OCI-LY3 (cell line): Measurements from ENCODE around the gene CEP78.
A peak's percentile ranks its signal among the peaks of the same experiment; 100 is the strongest.

Experiments used
- H2AFZ ChIP-seq: fragments of 200-600, 300-600 bp; shearing (Covaris generic); 2 replicates; pipeline ENCODE4 v1.6.0; 2014; ENCODE audit warnings: antibody characterized with exemption, low read depth, low read length
- H3K27ac ChIP-seq: fragments of 200-600, 300-600 bp; sonication (generic); 2 replicates; pipeline ENCODE4 v1.5.1; 2014; ENCODE audit warnings: mild to moderate bottlenecking, low read length, moderate library complexity, mixed read lengths
- H3K27me3 ChIP-seq: fragments of 200-600, 300-600 bp; sonication (generic); 2 replicates; pipeline ENCODE4 v1.6.1; 2014; ENCODE audit warnings: low read depth, low read length, mixed read lengths
- H3K36me3 ChIP-seq: fragments of 200-600, 300-600 bp; sonication (generic); replicated peaks from 2 replicates; pipeline ENCODE3; 2014; ENCODE audit warnings: low read depth, low read length, mixed read lengths
- H3K4me1 ChIP-seq: fragments of 300-600, 200-600 bp; sonication (generic); 2 replicates; pipeline ENCODE4 v1.6.1; 2014; ENCODE audit warnings: low read length, mixed read lengths
- H3K4me2 ChIP-seq: fragments of 200-600, 300-600 bp; sonication (generic); 2 replicates; pipeline ENCODE4 v1.6.1; 2014; ENCODE audit warnings: low read length, mixed read lengths
- H3K4me3 ChIP-seq: fragments of 300-600, 200-600 bp; sonication (generic); 2 replicates; pipeline ENCODE4 v1.5.1; 2014; ENCODE audit warnings: antibody characterized with exemption, mild to moderate bottlenecking, low read length, moderate library complexity
- H3K79me2 ChIP-seq: fragments of 300-600, 200-600 bp; shearing (Covaris generic); 2 replicates; pipeline ENCODE4 v1.6.1; 2014; ENCODE audit warnings: mild to moderate bottlenecking, low read length, mixed read lengths
- H3K9ac ChIP-seq: fragments of 300-600, 200-600 bp; shearing (Covaris generic); 2 replicates; pipeline ENCODE4 v1.6.0; 2014; ENCODE audit warnings: mild to moderate bottlenecking, low read length, moderate library complexity
- H3K9me3 ChIP-seq: fragments of 200-600, 300-600 bp; shearing (Covaris generic); 2 replicates; pipeline ENCODE4 v1.6.1; 2014; ENCODE audit warnings: low read length, mixed read lengths; ENCODE audit not compliant: insufficient read depth
- H4K20me1 ChIP-seq: fragments of 200-600, 300-600 bp; sonication (generic); 2 replicates; pipeline ENCODE4 v1.6.1; 2016; ENCODE audit warnings: low read length, mixed read lengths; ENCODE audit not compliant: insufficient read depth
- CTCF ChIP-seq: fragments of 200-600, 300-600 bp; sonication (generic); IDR thresholded peaks from 2 replicates; pipeline ENCODE4 v1.5.1; 2014; ENCODE audit warnings: antibody characterized with exemption, low read length, low read depth
- EZH2phosphoT487 ChIP-seq: fragments of 200-600 bp; shearing (Covaris generic); IDR thresholded peaks from 2 replicates; pipeline ENCODE4 v1.6.1; 2018; ENCODE audit warnings: antibody characterized with exemption, mixed run types, low read depth

Gene CEP78

DNA sequence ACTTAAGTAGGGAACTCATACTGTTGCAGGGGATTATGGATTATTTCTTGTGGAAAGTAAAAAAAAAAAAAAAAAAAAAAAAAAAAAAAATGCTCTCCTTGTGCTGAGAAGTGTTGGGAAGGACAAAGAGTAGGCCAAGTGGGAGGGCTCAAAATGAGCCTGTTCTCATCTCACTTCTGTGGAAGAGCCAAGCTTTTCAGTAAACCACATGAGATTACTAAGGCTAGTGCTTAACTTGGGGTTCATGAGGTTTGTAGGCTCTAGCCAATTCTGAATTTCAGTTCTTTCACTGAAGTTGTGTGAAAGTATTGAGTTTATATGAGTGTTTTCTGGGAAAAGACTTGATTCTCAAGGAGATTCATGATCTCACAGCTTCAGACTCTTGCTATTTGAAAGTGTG is 23.0 kb upstream of the CEP78 start:
- no peak for TF ChIP-seq EZH2phosphoT487
- no peak for TF ChIP-seq CTCF
- Histone ChIP-seq H3K27ac (no peak overlapping the region), H3K9ac (no peak overlapping the region), H3K4me1 (peaks cover 29% of the 10 kb centered on the region), H2AFZ (no peak overlapping the region), H3K79me2 (no peaks in the 10 kb centered on the region), H3K4me2 (no peak overlapping the region), H3K27me3 (no peaks in the 10 kb centered on the region), H4K20me1 (no peaks in the 10 kb centered on the region), H3K36me3 (no peaks in the 10 kb centered on the region), H3K4me3 (no peak overlapping the region), H3K9me3 (no peaks in the 10 kb centered on the region)

GRCh38 chr9:78213712-78214111 is 22.2 kb upstream of the CEP78 start:
- H3K36me3 ChIP-seq: no peaks in the 10 kb centered on the region
- H3K27me3 ChIP-seq: no peaks in the 10 kb centered on the region
- H4K20me1 ChIP-seq: no peaks in the 10 kb centered on the region
- H3K79me2 ChIP-seq: no peaks in the 10 kb centered on the region
- peak overlapping the region; percentile 17; the same call in 1 of the 2 replicates for H3K9ac ChIP-seq
- peak overlapping the region; percentile 62 for H3K4me2 ChIP-seq
- peaks cover 29% of the 10 kb centered on the region for H3K4me1 ChIP-seq
- peak overlapping the region; percentile 88 for H2AFZ ChIP-seq
- H3K4me3 ChIP-seq: no peak overlapping the region
- no peaks in the 10 kb centered on the region for H3K9me3 ChIP-seq
- H3K27ac ChIP-seq: no peak overlapping the region
- no peak for TF ChIP-seq EZH2phosphoT487
- TF ChIP-seq CTCF: peak; percentile 73

DNA sequence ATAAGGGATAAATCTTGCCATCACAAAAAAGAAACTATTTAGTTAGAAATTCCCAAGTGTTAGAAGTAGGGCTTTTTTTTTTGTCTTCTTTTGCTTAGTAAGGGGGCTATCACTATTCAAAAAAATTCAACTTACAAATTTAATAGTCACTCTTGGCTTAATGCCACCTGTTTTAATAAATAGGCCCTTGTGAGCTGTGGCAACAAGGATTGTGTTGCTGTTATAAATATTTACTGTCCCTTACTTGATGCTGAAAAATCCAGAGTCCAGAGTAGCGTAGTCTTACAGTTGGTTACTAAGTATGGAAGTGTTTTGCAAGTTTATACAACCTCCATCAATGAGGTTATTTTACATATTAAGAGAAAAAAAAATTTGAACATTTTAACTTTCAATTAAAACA is 21.4 kb upstream of the CEP78 start:
- H3K4me3 ChIP-seq: no peak overlapping the region
- no peaks in the 10 kb centered on the region for H4K20me1 ChIP-seq
- H3K27me3 ChIP-seq: no peaks in the 10 kb centered on the region
- H3K9ac ChIP-seq: no peak overlapping the region
- no peaks in the 10 kb centered on the region for H3K36me3 ChIP-seq
- H3K79me2 ChIP-seq: no peaks in the 10 kb centered on the region
- H2AFZ ChIP-seq: no peak overlapping the region
- H3K27ac ChIP-seq: no peak overlapping the region
- H3K4me1 ChIP-seq: peaks cover 29% of the 10 kb centered on the region
- no peak for TF ChIP-seq EZH2phosphoT487
- no peak for TF ChIP-seq CTCF
- no peaks in the 10 kb centered on the region for H3K9me3 ChIP-seq
- no peak overlapping the region for H3K4me2 ChIP-seq

- no peaks in the 10 kb centered on the region for H3K27me3 ChIP-seq
- no peaks in the 10 kb centered on the region for H3K9me3 ChIP-seq
- no peaks in the 10 kb centered on the region for H4K20me1 ChIP-seq
- H3K9ac ChIP-seq: no peak overlapping the region
- no peaks in the 10 kb centered on the region for H3K79me2 ChIP-seq
- TF ChIP-seq CTCF (no peak), EZH2phosphoT487 (no peak)
- H3K4me3 ChIP-seq: no peak overlapping the region
- no peak overlapping the region for H3K27ac ChIP-seq
- H3K36me3 ChIP-seq: no peaks in the 10 kb centered on the region
- H3K4me2 ChIP-seq: no peak overlapping the region
- H3K4me1 ChIP-seq: peaks cover 23% of the 10 kb centered on the region
- H2AFZ ChIP-seq: no peak overlapping the region
Measured at GRCh38 chr9:78215706-78216105, 20.2 kb upstream of the CEP78 start.
